NCI-H2171 (cell line): ENCODE data around the gene PRF1.
"Not testable (repeated sequence)": the region's sequence is repeated elsewhere in the genome, so short reads cannot be mapped to it uniquely, and the experiment has no call there.

Experiments
- DNase-seq: peaks from one replicate; lab custom pipeline; 2025; lab: John Stamatoyannopoulos, UW

PRF1 gene

GRCh38 chr10:70602665-70603448 lies at the start of gene PRF1:
Gene PRF1, minus strand, starts transcription at chr10:70602741. Its CDS starts 1,839 bp downstream, at chr10:70600902.
- DNase-seq, result no peak

- peak; percentile 21 for DNase-seq
Observed at GRCh38 chr10:70651661-70652060, 49.1 kb upstream of the PRF1 start.

DNA sequence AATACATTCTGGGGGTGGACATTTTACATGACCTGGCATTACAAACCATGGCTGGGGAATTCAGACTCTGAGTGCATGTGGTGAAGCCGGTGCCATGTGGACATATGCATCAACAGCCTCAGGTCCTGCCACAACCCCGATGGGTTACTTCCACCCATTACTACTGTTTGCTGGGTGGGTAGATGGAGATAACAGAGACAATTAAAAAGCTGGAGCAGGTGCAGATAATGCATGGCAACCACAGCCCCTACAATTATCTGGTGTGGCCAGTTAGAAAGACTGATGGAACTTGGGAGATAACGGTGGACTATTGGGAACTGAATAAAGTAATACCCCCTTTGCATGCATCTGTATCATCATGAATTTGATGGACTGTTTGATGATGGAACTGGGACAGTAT lies 48.2 kb upstream of the PRF1 start:
- DNase-seq, result no peak

DNA sequence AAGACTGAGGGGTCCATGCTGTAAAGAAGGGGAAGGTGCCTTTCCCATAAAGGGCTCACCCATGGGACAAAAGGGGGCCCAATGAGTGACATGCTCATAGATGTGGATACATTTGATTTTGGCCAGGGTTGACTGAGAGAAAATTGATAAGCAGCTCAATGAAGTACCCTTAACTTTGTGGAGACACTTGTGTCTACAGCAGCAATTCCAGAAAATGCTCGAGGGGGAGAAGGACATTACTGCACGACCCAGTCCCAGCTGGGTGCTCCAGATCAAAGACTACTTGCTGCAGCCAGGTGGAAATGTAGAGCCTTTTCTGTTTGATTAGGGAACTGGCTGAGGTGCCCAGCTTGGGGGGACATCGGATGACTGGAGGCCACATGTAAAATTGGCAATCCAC lies 47.6 kb upstream of the PRF1 start:
- no peak for DNase-seq

DNA sequence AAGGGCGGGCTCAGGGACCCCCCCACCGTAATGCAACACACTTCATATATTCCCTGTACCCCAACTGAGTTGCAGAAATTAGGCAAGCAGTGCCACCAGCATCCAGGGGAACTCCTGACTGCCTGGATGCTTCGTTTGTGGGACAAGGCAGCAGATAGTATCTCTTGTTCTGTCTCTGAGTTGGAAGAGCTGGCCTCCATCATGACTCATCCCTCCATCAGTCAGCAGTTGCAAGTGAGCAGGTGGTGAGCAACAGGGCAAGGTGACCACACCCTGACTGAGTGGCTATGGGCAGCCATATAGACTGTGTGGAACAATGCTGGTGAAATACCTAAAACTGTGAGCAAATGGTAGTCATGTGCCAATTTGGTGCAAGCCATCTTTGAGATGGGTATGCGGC lies 47.0 kb upstream of the PRF1 start:
- DNase-seq, result no peak

- no peak for DNase-seq
Observed at GRCh38 chr10:70648427-70648826, 45.9 kb upstream of the PRF1 start.

- no peak for DNase-seq
Observed at GRCh38 chr10:70647086-70647485, 44.5 kb upstream of the PRF1 start.

DNA sequence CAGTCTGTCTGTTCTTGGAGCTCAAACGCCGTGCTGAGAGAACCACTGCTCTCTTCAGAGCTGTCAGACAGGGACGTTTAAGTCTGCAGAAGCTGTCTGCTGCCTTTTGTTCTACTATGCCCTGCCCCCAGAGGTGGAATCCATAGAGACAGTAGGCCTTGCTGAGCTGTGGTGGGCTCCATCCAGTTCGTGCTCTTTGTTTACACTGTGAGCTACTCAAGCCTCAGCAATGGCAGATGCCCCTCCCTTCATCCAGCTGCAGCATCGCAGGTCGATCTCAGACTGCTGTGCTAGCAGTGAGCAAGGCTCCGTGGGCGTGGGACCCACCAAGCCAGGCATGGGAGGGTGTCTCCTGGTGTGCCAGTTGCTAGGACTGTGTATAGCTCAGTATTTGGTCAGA lies 42.4 kb upstream of the PRF1 start:
- DNase-seq, result not testable (repeated sequence)

- DNase-seq, result not testable (repeated sequence)
Observed at GRCh38 chr10:70643272-70643671, 40.7 kb upstream of the PRF1 start.

DNA sequence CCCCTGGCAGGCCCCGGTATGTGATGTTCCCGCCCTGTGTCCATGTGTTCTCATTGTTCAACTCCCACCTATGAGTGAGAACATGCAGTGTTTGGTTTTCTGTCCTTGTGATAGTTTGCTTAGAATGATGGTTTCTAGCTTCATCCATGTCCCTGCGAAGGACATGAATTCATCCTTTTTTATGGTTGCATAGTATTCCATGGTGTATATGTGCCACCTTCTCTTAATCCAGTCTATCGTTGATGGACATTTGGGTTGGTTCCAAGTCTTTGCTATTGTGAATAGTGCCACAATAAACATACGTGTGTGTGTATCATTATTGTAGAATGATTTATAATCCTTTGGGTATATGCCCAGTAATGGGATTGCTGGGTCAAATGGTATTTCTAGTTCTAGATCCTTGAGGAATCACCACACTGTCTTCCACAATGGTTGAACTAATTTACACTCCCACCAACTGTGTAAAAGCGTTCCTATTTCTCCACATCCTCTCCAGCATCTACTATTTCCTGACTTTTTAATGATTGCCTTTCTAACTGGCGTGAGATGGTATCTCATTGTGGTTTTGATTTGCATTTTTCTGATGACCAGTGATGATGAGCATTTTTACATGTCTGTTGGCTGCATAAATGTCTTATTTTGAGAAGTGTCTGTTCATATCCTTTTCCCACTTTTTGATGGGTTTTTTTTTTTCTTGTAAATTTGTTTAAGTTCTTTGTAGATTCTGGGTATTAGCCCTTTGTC lies 37.3 kb upstream of the PRF1 start:
- DNase-seq, result not testable (repeated sequence)

GRCh38 chr10:70634515-70634914 lies 32.0 kb upstream of the PRF1 start:
- not testable (repeated sequence) for DNase-seq

- DNase-seq, result no peak
Observed at GRCh38 chr10:70634011-70634410, 31.5 kb upstream of the PRF1 start.

DNA sequence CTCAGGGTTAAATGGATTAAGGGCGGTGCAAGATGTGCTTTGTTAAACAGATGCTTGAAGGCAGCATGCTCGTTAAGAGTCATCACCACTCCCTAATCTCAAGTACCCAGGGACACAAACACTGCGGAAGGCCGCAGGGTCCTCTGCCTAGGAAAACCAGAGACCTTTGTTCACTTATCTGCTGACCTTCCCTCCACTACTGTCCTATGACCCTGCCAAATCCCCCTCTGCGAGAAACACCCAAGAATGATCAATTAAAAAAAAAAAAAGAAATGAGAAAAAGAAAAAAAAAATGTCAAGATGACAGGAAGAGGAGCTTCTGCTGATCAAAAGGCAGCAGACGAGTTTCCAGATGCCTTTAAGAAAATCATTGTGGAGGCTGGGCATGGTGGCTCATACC lies 29.2 kb upstream of the PRF1 start:
- DNase-seq, result not testable (repeated sequence)

- DNase-seq, result no peak
Observed at GRCh38 chr10:70629338-70629737, 26.8 kb upstream of the PRF1 start.

DNA sequence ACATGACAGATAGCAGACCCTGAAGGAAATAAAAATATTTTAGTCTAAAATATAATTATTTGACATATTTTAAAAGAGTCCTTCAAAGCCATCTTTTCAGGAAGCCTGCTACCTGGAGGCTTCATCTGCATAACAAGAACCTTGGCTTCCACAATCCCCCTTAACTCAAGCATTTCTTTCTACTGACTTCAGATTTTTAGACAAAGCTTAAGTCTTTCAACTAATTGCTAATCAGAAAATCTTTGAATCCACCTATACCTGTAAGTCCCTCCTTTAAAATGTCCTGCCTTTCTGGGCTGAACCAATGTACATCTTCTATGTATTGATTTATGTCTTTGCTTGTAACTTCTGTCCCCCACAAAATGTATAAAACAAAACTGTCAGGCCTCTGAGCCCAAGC lies 23.5 kb upstream of the PRF1 start:
- DNase-seq, result no peak

DNA sequence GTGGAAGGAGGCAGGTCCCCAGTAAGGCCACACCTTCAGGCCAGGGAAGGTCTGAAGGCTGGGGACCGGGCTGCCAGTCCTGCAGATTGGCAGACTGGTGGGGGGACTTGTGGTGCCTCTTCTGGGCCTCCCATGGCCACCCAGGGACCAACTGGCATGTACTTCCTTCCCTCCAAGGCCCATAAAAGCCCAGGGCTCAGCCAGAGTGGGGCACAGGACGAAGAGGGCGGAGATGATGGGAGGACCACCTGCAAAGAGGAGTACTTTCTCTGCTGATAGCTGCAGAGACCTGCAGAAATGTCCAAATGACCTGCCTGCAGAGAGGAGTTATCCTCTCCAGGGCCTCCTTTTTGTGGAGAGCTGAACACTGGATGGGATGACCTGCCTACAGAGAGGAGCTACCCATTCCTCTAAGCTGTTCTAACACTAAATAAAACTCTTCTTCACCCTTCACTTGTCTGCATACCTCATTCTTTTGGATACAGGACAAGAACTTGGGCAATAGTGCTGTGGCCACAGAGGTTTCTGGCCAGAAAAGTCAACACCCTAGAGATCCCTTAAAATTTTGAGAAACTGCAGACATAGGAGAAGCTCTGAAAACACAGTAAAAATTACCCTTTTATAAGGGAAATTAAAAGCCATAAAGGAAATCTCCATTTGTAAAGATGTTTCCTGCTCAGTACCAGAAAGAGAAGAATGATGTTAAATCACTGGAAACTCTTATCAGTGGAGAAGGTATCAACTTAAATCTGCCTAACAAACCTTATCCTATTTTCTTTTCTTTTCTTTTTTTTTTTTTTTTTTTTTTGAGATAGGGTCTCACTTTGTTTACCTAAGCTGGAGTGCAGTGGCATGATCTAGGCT lies 20.7 kb upstream of the PRF1 start:
- no peak for DNase-seq

GRCh38 chr10:70622541-70622940 lies 20.0 kb upstream of the PRF1 start:
- no peak for DNase-seq

- no peak for DNase-seq
Observed at GRCh38 chr10:70621503-70622078, 19.1 kb upstream of the PRF1 start.

- no peak for DNase-seq
Observed at GRCh38 chr10:70620020-70620289, 17.4 kb upstream of the PRF1 start.

- DNase-seq, result no peak
Observed at GRCh38 chr10:70619271-70620019, 16.9 kb upstream of the PRF1 start.

DNA sequence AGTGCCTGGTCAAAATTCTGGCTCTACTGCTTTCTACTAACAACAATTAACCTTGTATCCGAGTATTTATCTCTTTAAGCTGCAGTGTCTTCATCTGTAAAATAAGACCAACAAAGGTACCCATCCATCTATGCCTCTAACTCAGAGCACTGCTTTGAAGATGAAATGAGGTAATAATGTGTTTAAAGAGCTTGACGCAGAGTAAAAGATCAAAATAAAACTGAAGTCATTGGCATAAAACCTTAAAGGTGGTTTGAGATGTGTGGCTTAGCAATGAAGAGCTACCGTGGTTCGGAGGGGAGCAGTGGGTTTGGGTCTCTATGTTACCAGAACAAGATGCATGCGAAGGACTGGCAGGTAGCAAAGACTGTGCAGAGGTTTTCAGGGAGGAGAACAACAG lies 16.1 kb upstream of the PRF1 start:
- DNase-seq, result no peak
